ENCODE data around the gene MOCS1.

Gene MOCS1

GRCh38 chr6:39925191-39925930, 8.9 kb downstream of the MOCS1 start:
- Histone ChIP-seq H3K4me1 (ENCODE audit: insufficient read depth, low read length) (peaks cover 31% of the 10 kb centered on the region), H3K79me2 (ENCODE audit: insufficient read depth, low read length) (no peaks in the 10 kb centered on the region), H3K9me3 (ENCODE audit: insufficient read depth, low read length, severe bottlenecking) (no peaks in the 10 kb centered on the region), H2AFZ (ENCODE audit: low read depth, low read length) (no peak overlapping the region), H3K4me3 (ENCODE audit: low read depth in 1 of 2, low read length in 2 of 2) (no peak overlapping the region), H4K20me1 (ENCODE audit: insufficient read depth, low read length) (no peaks in the 10 kb centered on the region), H3K27ac (ENCODE audit: low read length) (no peak overlapping the region), H3K36me3 (ENCODE audit: insufficient read depth, low read length) (no peaks in the 10 kb centered on the region), H3K9ac (ENCODE audit: low read depth, low read length) (no peak overlapping the region), H3K4me2 (ENCODE audit: insufficient read depth, low read length) (no peak overlapping the region), H3K27me3 (ENCODE audit: insufficient read depth, low read length, poor library complexity) (no peaks in the 10 kb centered on the region)
- no peak for ATAC-seq (ENCODE audit: insufficient read depth, low read depth)
- TF ChIP-seq CTCF (IDR thresholded peaks at IDR 0.05; ENCODE audit: borderline replicate concordance, extremely low read depth, low read length, poor library complexity, severe bottlenecking) (no peak), EZH2 (IDR thresholded peaks at IDR 0.05; ENCODE audit: borderline replicate concordance, low read depth, low read length, severe bottlenecking) (no peak)
- DNase-seq = no peak

GRCh38 chr6:39924283-39924682, 10.0 kb downstream of the MOCS1 start:
- H3K4me3 ChIP-seq (ENCODE audit: low read depth in 1 of 2, low read length in 2 of 2) = no peak overlapping the region
- no peak overlapping the region for H2AFZ ChIP-seq (ENCODE audit: low read depth, low read length)
- H3K4me1 ChIP-seq (ENCODE audit: insufficient read depth, low read length) = peaks cover 28% of the 10 kb centered on the region
- no peaks in the 10 kb centered on the region for H3K27me3 ChIP-seq (ENCODE audit: insufficient read depth, low read length, poor library complexity)
- DNase-seq (no peak), ATAC-seq (ENCODE audit: insufficient read depth, low read depth) (no peak)
- no peak overlapping the region for H3K27ac ChIP-seq (ENCODE audit: low read length)
- H3K9ac ChIP-seq (ENCODE audit: low read depth, low read length) = no peak overlapping the region
- H3K36me3 ChIP-seq (ENCODE audit: insufficient read depth, low read length) = no peaks in the 10 kb centered on the region
- TF ChIP-seq EZH2 (IDR thresholded peaks at IDR 0.05; ENCODE audit: borderline replicate concordance, low read depth, low read length, severe bottlenecking) (no peak), CTCF (IDR thresholded peaks at IDR 0.05; ENCODE audit: borderline replicate concordance, extremely low read depth, low read length, poor library complexity, severe bottlenecking) (no peak)
- no peaks in the 10 kb centered on the region for H3K79me2 ChIP-seq (ENCODE audit: insufficient read depth, low read length)
- H3K9me3 ChIP-seq (ENCODE audit: insufficient read depth, low read length, severe bottlenecking) = no peaks in the 10 kb centered on the region
- H4K20me1 ChIP-seq (ENCODE audit: insufficient read depth, low read length) = no peaks in the 10 kb centered on the region
- no peak overlapping the region for H3K4me2 ChIP-seq (ENCODE audit: insufficient read depth, low read length)

- Histone ChIP-seq H3K36me3 (ENCODE audit: insufficient read depth, low read length) (no peaks in the 10 kb centered on the region), H4K20me1 (ENCODE audit: insufficient read depth, low read length) (no peaks in the 10 kb centered on the region), H3K9me3 (ENCODE audit: insufficient read depth, low read length, severe bottlenecking) (no peaks in the 10 kb centered on the region), H3K79me2 (ENCODE audit: insufficient read depth, low read length) (no peaks in the 10 kb centered on the region), H3K27ac (ENCODE audit: low read length) (no peak overlapping the region), H3K4me1 (ENCODE audit: insufficient read depth, low read length) (peaks cover 23% of the 10 kb centered on the region), H3K4me2 (ENCODE audit: insufficient read depth, low read length) (no peak overlapping the region), H3K9ac (ENCODE audit: low read depth, low read length) (no peak overlapping the region), H3K27me3 (ENCODE audit: insufficient read depth, low read length, poor library complexity) (no peaks in the 10 kb centered on the region), H3K4me3 (ENCODE audit: low read depth in 1 of 2, low read length in 2 of 2) (no peak overlapping the region), H2AFZ (ENCODE audit: low read depth, low read length) (no peak overlapping the region)
- DNase-seq (no peak), ATAC-seq (ENCODE audit: insufficient read depth, low read depth) (no peak)
- TF ChIP-seq EZH2 (IDR thresholded peaks at IDR 0.05; ENCODE audit: borderline replicate concordance, low read depth, low read length, severe bottlenecking) (no peak), CTCF (IDR thresholded peaks at IDR 0.05; ENCODE audit: borderline replicate concordance, extremely low read depth, low read length, poor library complexity, severe bottlenecking) (no peak)
Observed at GRCh38 chr6:39923861-39924260, 10.4 kb downstream of the MOCS1 start.

Data from DND-41 (cell line).